H1 (cell line): ENCODE measurements around the gene PVALB. TPM values are rescaled to one million over a fixed set of nuclear protein-coding genes. Genes with fewer than 3 reads are reported as not detected.

Experiments
- CHD7 ChIP-seq: fragments of 300-600 bp; sonication (generic); IDR thresholded peaks from 2 replicates; pipeline ENCODE4 v1.7.1; 2012; ENCODE audit warnings: low read length, moderate library complexity, mild to moderate bottlenecking, inconsistent platforms; ENCODE audit not compliant: insufficient replicate concordance
- NRF1 ChIP-seq: IDR thresholded peaks from 2 replicates; pipeline ENCODE4 v1.6.1; 2011; ENCODE audit warnings: mild to moderate bottlenecking, low read depth, low read length, improper control_type of control experiment
- SP4 ChIP-seq: IDR thresholded peaks from 2 replicates; pipeline ENCODE4 v1.6.1; 2012; ENCODE audit warnings: low read length, inconsistent platforms
- polyA plus RNA-seq, 7 experiments: library from polyadenylated mRNA; depleted of rRNA in 3 of 7; stranded (reverse) in 5 of 7; unstranded in 2 of 7; fragments of >200 nt in 5 of 7; fragments of 200-250 nt in 2 of 7; gene quantifications; 1 replicate in 5 of 7; 2 replicates in 1 of 7; 4 replicates in 1 of 7; pipeline versions ENCODE4 v1.2.1 to v1.2.3, GENCODE V29; 2011 to 2013; ENCODE audit warnings: missing spikeins in 2 of 7, mixed read lengths in 2 of 7
- total RNA-seq: library from RNA; stranded (reverse); fragmentation: NEBNext Ultra II Directional; extraction: Animal tissue kit (Norgen Biotek cat#: 25700); gene quantifications from 2 replicates; pipeline ENCODE4 v1.2.1, GENCODE V29; 2021

The PVALB gene
- total and polyA plus RNA-seq, 2 of the 8 experiments (the other 6 are each of a cell fraction or from before 2014, with no cell fraction given): 1.7 to 5.4 TPM

DNA sequence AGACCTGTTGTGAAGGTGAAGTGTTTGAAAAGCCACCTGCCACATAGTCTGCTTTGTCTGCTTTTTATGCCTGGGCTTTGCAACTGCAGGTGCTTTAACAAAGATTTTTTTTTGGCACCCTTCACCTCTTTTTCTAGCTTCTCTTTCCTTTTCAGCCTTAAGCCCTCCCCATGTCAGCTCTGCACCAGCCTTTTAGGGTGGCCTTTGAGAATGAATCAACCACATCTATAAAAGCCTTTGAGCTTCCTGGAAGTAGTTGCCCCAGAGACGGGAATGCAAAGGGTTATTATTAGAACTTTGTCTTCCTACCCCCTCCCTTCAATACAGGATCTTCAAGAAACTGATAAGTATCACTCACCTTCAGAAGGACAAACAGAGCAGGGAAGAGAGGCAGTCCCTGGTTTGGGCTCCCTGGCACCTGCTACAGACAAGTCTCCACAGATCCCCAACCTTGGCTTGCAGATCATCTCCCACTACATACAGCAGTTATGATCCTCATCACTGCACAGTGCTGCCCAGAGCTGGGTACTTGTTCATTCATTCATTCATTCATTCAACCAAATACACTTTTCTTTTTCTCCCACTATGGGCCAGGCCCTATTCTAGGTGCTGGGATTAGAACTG lies 8.0 kb downstream of the PVALB start (continued):
- TF ChIP-seq CHD7 (no peak), NRF1 (no peak), SP4 (no peak)
